IMR-90 (cell line): ENCODE measurements around the gene PTGES2.

Experiments used
- CEBPB ChIP-seq: IDR thresholded peaks from 2 replicates; pipeline ENCODE4 v1.6.1; 2012; ENCODE audit warnings: low read depth, low read length, improper control_type of control experiment
- FOS ChIP-seq: fragments of 150-350 bp; IDR thresholded peaks from 2 replicates; pipeline ENCODE4 v1.6.1; 2016; ENCODE audit warnings: low read depth, low read length
- MAZ ChIP-seq: IDR thresholded peaks from 2 replicates; pipeline ENCODE4 v1.6.1; 2012; ENCODE audit warnings: low read depth, mild to moderate bottlenecking, low read length, improper control_type of control experiment, moderate library complexity, borderline replicate concordance
- MXI1 ChIP-seq: IDR thresholded peaks from 2 replicates; pipeline ENCODE4 v1.6.1; 2012; ENCODE audit warnings: low read depth, mild to moderate bottlenecking, low read length, moderate library complexity, borderline replicate concordance
- POLR2A ChIP-seq: IDR thresholded peaks from 2 replicates; pipeline ENCODE4 v1.6.1; 2012; ENCODE audit warnings: mild to moderate bottlenecking, low read depth, low read length
- RAD21 ChIP-seq: IDR thresholded peaks from 2 replicates; pipeline ENCODE4 v1.6.1; 2012; ENCODE audit warnings: low read length, improper control_type of control experiment
- RCOR1 ChIP-seq: IDR thresholded peaks from 2 replicates; pipeline ENCODE4 v1.6.1; 2012; ENCODE audit warnings: mild to moderate bottlenecking, low read length, improper control_type of control experiment; ENCODE audit not compliant: insufficient replicate concordance
- SMC3 ChIP-seq: fragments of 150-350 bp; IDR thresholded peaks from 2 replicates; pipeline ENCODE4 v1.6.1; 2016; ENCODE audit warnings: low read depth, mild to moderate bottlenecking, antibody characterized with exemption, low read length, moderate library complexity
- TF ChIP-seq, protein P1 (sequence below): conservative IDR thresholded peaks from 2 replicates; pipeline ENCODE4 v1.5.1; 2012; ENCODE audit warnings: mild to moderate bottlenecking, low read depth, low read length, improper control_type of control experiment

DNA sequence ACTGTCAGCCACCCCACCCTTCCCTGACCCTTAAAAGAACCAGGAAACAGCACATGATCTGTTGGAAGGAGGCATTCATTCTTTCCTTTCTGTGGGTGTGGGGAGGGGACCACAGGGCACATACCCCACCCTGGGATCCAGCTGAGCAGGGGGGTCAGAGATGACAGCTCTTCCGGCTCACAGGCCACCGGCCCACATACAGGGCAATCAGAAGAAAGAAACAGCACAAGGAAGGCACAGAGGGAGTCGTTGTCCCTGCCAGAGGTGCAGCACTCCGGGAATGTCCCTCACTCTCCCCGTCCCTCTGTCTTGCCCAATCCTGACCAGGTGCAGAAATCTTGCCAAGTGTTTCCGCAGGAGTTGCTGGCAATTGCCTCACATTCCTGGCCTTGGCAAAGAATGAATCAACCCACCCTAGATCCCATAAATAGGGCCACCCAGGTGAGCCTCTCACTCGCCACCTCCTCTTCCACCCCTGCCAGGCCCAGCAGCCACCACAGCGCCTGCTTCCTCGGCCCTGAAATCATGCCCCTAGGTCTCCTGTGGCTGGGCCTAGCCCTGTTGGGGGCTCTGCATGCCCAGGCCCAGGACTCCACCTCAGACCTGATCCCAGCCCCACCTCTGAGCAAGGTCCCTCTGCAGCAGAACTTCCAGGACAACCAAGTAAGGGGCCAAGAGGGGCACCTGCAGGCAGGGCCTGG, 21.6 kb upstream of the PTGES2 start, which contains the start of gene LCN2:
- TF ChIP-seq FOS (no peak), CEBPB (no peak), RAD21 (no peak), SMC3 (no peak), POLR2A (no peak), RCOR1 (no peak), MAZ (no peak), MXI1 (no peak)
- TF ChIP-seq, protein P1, sequence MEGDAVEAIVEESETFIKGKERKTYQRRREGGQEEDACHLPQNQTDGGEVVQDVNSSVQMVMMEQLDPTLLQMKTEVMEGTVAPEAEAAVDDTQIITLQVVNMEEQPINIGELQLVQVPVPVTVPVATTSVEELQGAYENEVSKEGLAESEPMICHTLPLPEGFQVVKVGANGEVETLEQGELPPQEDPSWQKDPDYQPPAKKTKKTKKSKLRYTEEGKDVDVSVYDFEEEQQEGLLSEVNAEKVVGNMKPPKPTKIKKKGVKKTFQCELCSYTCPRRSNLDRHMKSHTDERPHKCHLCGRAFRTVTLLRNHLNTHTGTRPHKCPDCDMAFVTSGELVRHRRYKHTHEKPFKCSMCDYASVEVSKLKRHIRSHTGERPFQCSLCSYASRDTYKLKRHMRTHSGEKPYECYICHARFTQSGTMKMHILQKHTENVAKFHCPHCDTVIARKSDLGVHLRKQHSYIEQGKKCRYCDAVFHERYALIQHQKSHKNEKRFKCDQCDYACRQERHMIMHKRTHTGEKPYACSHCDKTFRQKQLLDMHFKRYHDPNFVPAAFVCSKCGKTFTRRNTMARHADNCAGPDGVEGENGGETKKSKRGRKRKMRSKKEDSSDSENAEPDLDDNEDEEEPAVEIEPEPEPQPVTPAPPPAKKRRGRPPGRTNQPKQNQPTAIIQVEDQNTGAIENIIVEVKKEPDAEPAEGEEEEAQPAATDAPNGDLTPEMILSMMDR: no peak
